ENCODE measurements around the gene RNF123.

The RNF123 gene

GRCh38 chr3:49662021-49662420, 27.3 kb upstream of the RNF123 start:
- no peaks in the 10 kb centered on the region for H3K36me3 ChIP-seq (ENCODE audit: insufficient read depth, low read length)
- H3K27me3 ChIP-seq (ENCODE audit: control insufficient read depth, insufficient read depth, low read length), result peaks cover 33% of the 10 kb centered on the region
- H3K9ac ChIP-seq (ENCODE audit: low read depth, low read length), result no peak overlapping the region
- no peak overlapping the region for H3K4me3 ChIP-seq (ENCODE audit: low read length)
- H3K4me2 ChIP-seq (ENCODE audit: low read length), result no peak overlapping the region
- no peaks in the 10 kb centered on the region for H3K9me3 ChIP-seq (replicated peaks; ENCODE audit: low read length)
- H3K4me1 ChIP-seq (ENCODE audit: control insufficient read depth, insufficient read depth, low read length), result no peaks in the 10 kb centered on the region

GRCh38 chr3:49662720-49663413, 26.5 kb upstream of the RNF123 start:
- Histone ChIP-seq H3K9ac (ENCODE audit: low read depth, low read length) (no peak overlapping the region), H3K4me3 (ENCODE audit: low read length) (no peak overlapping the region), H3K4me1 (ENCODE audit: control insufficient read depth, insufficient read depth, low read length) (peaks cover 5% of the 10 kb centered on the region), H3K4me2 (ENCODE audit: low read length) (no peak overlapping the region), H3K9me3 (replicated peaks; ENCODE audit: low read length) (no peaks in the 10 kb centered on the region), H3K36me3 (ENCODE audit: insufficient read depth, low read length) (no peaks in the 10 kb centered on the region), H3K27me3 (ENCODE audit: control insufficient read depth, insufficient read depth, low read length) (peaks cover 41% of the 10 kb centered on the region)

GRCh38 chr3:49663831-49664230, 25.5 kb upstream of the RNF123 start:
- no peak overlapping the region for H3K4me3 ChIP-seq (ENCODE audit: low read length)
- no peak overlapping the region for H3K4me2 ChIP-seq (ENCODE audit: low read length)
- no peaks in the 10 kb centered on the region for H3K36me3 ChIP-seq (ENCODE audit: insufficient read depth, low read length)
- H3K9me3 ChIP-seq (replicated peaks; ENCODE audit: low read length), result no peaks in the 10 kb centered on the region
- H3K27me3 ChIP-seq (ENCODE audit: control insufficient read depth, insufficient read depth, low read length), result peaks cover 40% of the 10 kb centered on the region
- no peak overlapping the region for H3K9ac ChIP-seq (ENCODE audit: low read depth, low read length)
- H3K4me1 ChIP-seq (ENCODE audit: control insufficient read depth, insufficient read depth, low read length), result peaks cover 14% of the 10 kb centered on the region

- Histone ChIP-seq H3K4me3 (ENCODE audit: low read length) (no peak overlapping the region), H3K4me2 (ENCODE audit: low read length) (no peak overlapping the region), H3K9me3 (replicated peaks; ENCODE audit: low read length) (no peaks in the 10 kb centered on the region), H3K4me1 (ENCODE audit: control insufficient read depth, insufficient read depth, low read length) (peaks cover 19% of the 10 kb centered on the region), H3K36me3 (ENCODE audit: insufficient read depth, low read length) (no peaks in the 10 kb centered on the region), H3K9ac (ENCODE audit: low read depth, low read length) (no peak overlapping the region), H3K27me3 (ENCODE audit: control insufficient read depth, insufficient read depth, low read length) (peaks cover 39% of the 10 kb centered on the region)
Measured at GRCh38 chr3:49664300-49664699, 25.1 kb upstream of the RNF123 start.

GRCh38 chr3:49665822-49666519, 23.4 kb upstream of the RNF123 start:
- Histone ChIP-seq H3K27me3 (ENCODE audit: control insufficient read depth, insufficient read depth, low read length) (peaks cover 39% of the 10 kb centered on the region), H3K4me2 (ENCODE audit: low read length) (no peak overlapping the region), H3K36me3 (ENCODE audit: insufficient read depth, low read length) (no peaks in the 10 kb centered on the region), H3K9ac (ENCODE audit: low read depth, low read length) (no peak overlapping the region), H3K9me3 (replicated peaks; ENCODE audit: low read length) (no peaks in the 10 kb centered on the region), H3K4me3 (ENCODE audit: low read length) (no peak overlapping the region), H3K4me1 (ENCODE audit: control insufficient read depth, insufficient read depth, low read length) (peaks cover 22% of the 10 kb centered on the region)

GRCh38 chr3:49666592-49666991, 22.8 kb upstream of the RNF123 start:
- peaks cover 39% of the 10 kb centered on the region for H3K27me3 ChIP-seq (ENCODE audit: control insufficient read depth, insufficient read depth, low read length)
- peaks cover 22% of the 10 kb centered on the region for H3K4me1 ChIP-seq (ENCODE audit: control insufficient read depth, insufficient read depth, low read length)
- no peaks in the 10 kb centered on the region for H3K36me3 ChIP-seq (ENCODE audit: insufficient read depth, low read length)
- no peak overlapping the region for H3K4me3 ChIP-seq (ENCODE audit: low read length)
- no peaks in the 10 kb centered on the region for H3K9me3 ChIP-seq (replicated peaks; ENCODE audit: low read length)
- H3K4me2 ChIP-seq (ENCODE audit: low read length), result no peak overlapping the region
- H3K9ac ChIP-seq (ENCODE audit: low read depth, low read length), result no peak overlapping the region

- Histone ChIP-seq H3K4me3 (ENCODE audit: low read length) (no peak overlapping the region), H3K27me3 (ENCODE audit: control insufficient read depth, insufficient read depth, low read length) (peaks cover 39% of the 10 kb centered on the region), H3K4me1 (ENCODE audit: control insufficient read depth, insufficient read depth, low read length) (peaks cover 22% of the 10 kb centered on the region), H3K4me2 (ENCODE audit: low read length) (no peak overlapping the region), H3K36me3 (ENCODE audit: insufficient read depth, low read length) (no peaks in the 10 kb centered on the region), H3K9ac (ENCODE audit: low read depth, low read length) (no peak overlapping the region), H3K9me3 (replicated peaks; ENCODE audit: low read length) (no peaks in the 10 kb centered on the region)
Measured at GRCh38 chr3:49667701-49668413, 21.5 kb upstream of the RNF123 start.

- Histone ChIP-seq H3K4me2 (ENCODE audit: low read length) (peak overlapping the region; percentile 13), H3K4me3 (ENCODE audit: low read length) (no peak overlapping the region), H3K4me1 (ENCODE audit: control insufficient read depth, insufficient read depth, low read length) (peaks cover 26% of the 10 kb centered on the region), H3K36me3 (ENCODE audit: insufficient read depth, low read length) (no peaks in the 10 kb centered on the region), H3K27me3 (ENCODE audit: control insufficient read depth, insufficient read depth, low read length) (peaks cover 35% of the 10 kb centered on the region), H3K9ac (ENCODE audit: low read depth, low read length) (no peak overlapping the region), H3K9me3 (replicated peaks; ENCODE audit: low read length) (no peaks in the 10 kb centered on the region)
Measured at GRCh38 chr3:49668414-49668797, 21.0 kb upstream of the RNF123 start.

GRCh38 chr3:49668861-49669260, 20.5 kb upstream of the RNF123 start:
- peaks cover 28% of the 10 kb centered on the region for H3K4me1 ChIP-seq (ENCODE audit: control insufficient read depth, insufficient read depth, low read length)
- peak overlapping the region; percentile 13 for H3K4me2 ChIP-seq (ENCODE audit: low read length)
- H3K36me3 ChIP-seq (ENCODE audit: insufficient read depth, low read length), result no peaks in the 10 kb centered on the region
- peaks cover 31% of the 10 kb centered on the region for H3K27me3 ChIP-seq (ENCODE audit: control insufficient read depth, insufficient read depth, low read length)
- no peak overlapping the region for H3K4me3 ChIP-seq (ENCODE audit: low read length)
- no peaks in the 10 kb centered on the region for H3K9me3 ChIP-seq (replicated peaks; ENCODE audit: low read length)
- no peak overlapping the region for H3K9ac ChIP-seq (ENCODE audit: low read depth, low read length)

- Histone ChIP-seq H3K4me2 (ENCODE audit: low read length) (no peak overlapping the region), H3K9me3 (replicated peaks; ENCODE audit: low read length) (no peaks in the 10 kb centered on the region), H3K4me3 (ENCODE audit: low read length) (no peak overlapping the region), H3K4me1 (ENCODE audit: control insufficient read depth, insufficient read depth, low read length) (peaks cover 28% of the 10 kb centered on the region), H3K27me3 (ENCODE audit: control insufficient read depth, insufficient read depth, low read length) (peaks cover 26% of the 10 kb centered on the region), H3K9ac (ENCODE audit: low read depth, low read length) (no peak overlapping the region), H3K36me3 (ENCODE audit: insufficient read depth, low read length) (no peaks in the 10 kb centered on the region)
Measured at GRCh38 chr3:49669352-49669751, 20.0 kb upstream of the RNF123 start.

- H3K4me1 ChIP-seq (ENCODE audit: control insufficient read depth, insufficient read depth, low read length), result peaks cover 38% of the 10 kb centered on the region
- peaks cover 4% of the 10 kb centered on the region for H3K36me3 ChIP-seq (ENCODE audit: insufficient read depth, low read length)
- H3K27me3 ChIP-seq (ENCODE audit: control insufficient read depth, insufficient read depth, low read length), result peaks cover 15% of the 10 kb centered on the region
- H3K9ac ChIP-seq (ENCODE audit: low read depth, low read length), result no peak overlapping the region
- H3K4me3 ChIP-seq (ENCODE audit: low read length), result no peak overlapping the region
- H3K9me3 ChIP-seq (replicated peaks; ENCODE audit: low read length), result no peaks in the 10 kb centered on the region
- H3K4me2 ChIP-seq (ENCODE audit: low read length), result no peak overlapping the region
Measured at GRCh38 chr3:49670940-49671290, 18.4 kb upstream of the RNF123 start.

Data from skeletal muscle satellite cell (primary cell).